Cortex of kidney (tissue), 1 donor: ENCODE data around the gene TMEM255B.

Experiments
- DNase-seq: peaks from one replicate; lab custom pipeline; 2025; lab: John Stamatoyannopoulos, UW

Gene TMEM255B

GRCh38 chr13:113862191-113862930, 103.3 kb downstream of the TMEM255B start:
- DNase-seq, result no peak

- DNase-seq, result no peak
Measured at GRCh38 chr13:113862931-113863523, 104.0 kb downstream of the TMEM255B start.

GRCh38 chr13:113863524-113864272, 104.7 kb downstream of the TMEM255B start, which contains the start of gene GAS6:
GAS6 (minus strand) TSS chr13:113864076; CDS start chr13:113863920, 156 bp downstream.
- DNase-seq, result no peak

GRCh38 chr13:113864273-113864890, 105.4 kb downstream of the TMEM255B start:
- DNase-seq, result no peak

- DNase-seq, result no peak
Measured at GRCh38 chr13:113865427-113865826, 106.4 kb downstream of the TMEM255B start.
